HepG2 (cell line): ENCODE data around the gene AGAP3. TPM values are rescaled to one million over a fixed set of nuclear protein-coding genes. Genes with fewer than 3 reads are reported as not detected.

Experiments used
- CCDC6 ChIP-seq: sonication (generic); formaldehyde crosslinking; IDR thresholded peaks from 2 replicates; pipeline ENCODE4 v1.8.1; 2022; ENCODE audit warnings: mild to moderate bottlenecking, missing genetic modification reagents, moderate library complexity
- DBP ChIP-seq: sonication (generic); formaldehyde crosslinking; IDR thresholded peaks from 2 replicates; pipeline ENCODE4 v1.4.0; 2020; ENCODE audit warnings: missing genetic modification reagents; ENCODE audit errors: not compliant biosample characterization
- E2F1 ChIP-seq: sonication (generic); formaldehyde crosslinking; IDR thresholded peaks from 2 replicates; pipeline ENCODE4 v1.5.0; 2020; ENCODE audit warnings: missing genetic modification reagents
- EP300 ChIP-seq, 3 experiments: sonication (generic) in 1 of 3; formaldehyde crosslinking in 1 of 3; IDR thresholded peaks; 2 replicates each; pipeline versions ENCODE4 v1.5.1 to v1.6.1; 2011 to 2020; ENCODE audit warnings: low read depth in 2 of 3, low read length in 2 of 3, borderline replicate concordance in 1 of 3, improper control_type of control experiment in 1 of 3, mild to moderate bottlenecking in 1 of 3, missing genetic modification reagents in 1 of 3, moderate library complexity in 1 of 3
- FOXK1 ChIP-seq: sonication (generic); formaldehyde crosslinking; IDR thresholded peaks from 2 replicates; pipeline ENCODE4 v1.4.0; 2020; ENCODE audit warnings: low read depth, missing genetic modification reagents, borderline replicate concordance
- GRHL1 ChIP-seq: sonication (generic); formaldehyde crosslinking; conservative IDR thresholded peaks from 2 replicates; pipeline ENCODE4 v1.8.0; 2022; ENCODE audit warnings: missing genetic modification reagents
- MXD4 ChIP-seq: IDR thresholded peaks from 2 replicates; pipeline ENCODE4 v1.6.1; 2016; ENCODE audit warnings: mild to moderate bottlenecking, missing biosample characterization, missing genetic modification reagents
- NFKB2 ChIP-seq: sonication (generic); formaldehyde crosslinking; IDR thresholded peaks from 2 replicates; pipeline ENCODE4 v1.4.0; 2020; ENCODE audit warnings: missing genetic modification reagents, borderline replicate concordance
- NRL ChIP-seq: sonication (generic); formaldehyde crosslinking; IDR thresholded peaks from 2 replicates; pipeline ENCODE4 v1.5.0; 2020; ENCODE audit warnings: missing genetic modification reagents, mild to moderate bottlenecking, moderate library complexity, borderline replicate concordance
- PAXIP1 ChIP-seq: sonication (generic); formaldehyde crosslinking; conservative IDR thresholded peaks from 2 replicates; pipeline ENCODE4 v1.4.0; 2020; ENCODE audit warnings: mild to moderate bottlenecking, missing genetic modification reagents, moderate library complexity
- SRSF4 ChIP-seq: fragments of 200-400 bp; formaldehyde crosslinking; IDR thresholded peaks from one replicate; pipeline ENCODE4 v1.6.1; 2018; ENCODE audit warnings: mild to moderate bottlenecking, low read depth, low read length, moderate library complexity; ENCODE audit not compliant: poor library complexity, severe bottlenecking
- TBX2 ChIP-seq: sonication (generic); formaldehyde crosslinking; IDR thresholded peaks from 2 replicates; pipeline ENCODE4 v1.5.0; 2020; ENCODE audit warnings: missing genetic modification reagents, mild to moderate bottlenecking, borderline replicate concordance
- ZBTB2 ChIP-seq: sonication (generic); formaldehyde crosslinking; IDR thresholded peaks from 2 replicates; pipeline ENCODE4 v1.8.0; 2022; ENCODE audit warnings: low read depth, missing genetic modification reagents
- ZBTB7A ChIP-seq: sonication (generic); formaldehyde crosslinking; IDR thresholded peaks from 2 replicates; pipeline ENCODE4 v1.8.0; 2022; ENCODE audit warnings: mild to moderate bottlenecking, missing genetic modification reagents
- ZNF614 ChIP-seq: IDR thresholded peaks from 2 replicates; pipeline ENCODE4 v1.6.1; 2018; ENCODE audit warnings: missing biosample characterization, missing genetic modification reagents, inconsistent platforms, borderline replicate concordance
- polyA plus RNA-seq, 8 experiments: library from polyadenylated mRNA; depleted of rRNA in 3 of 8; stranded (reverse) in 7 of 8; unstranded in 1 of 8; fragments of >200 nt; fragmentation: Illumina TruSeq in 4 of 8; extraction: Trizol in 4 of 8; gene quantifications; 2 replicates each; pipeline versions ENCODE4 v1.2.1 to v1.2.3, GENCODE V29; 2011 to 2016; ENCODE audit warnings: low read depth in 4 of 8, missing spikeins in 1 of 8, mixed read lengths in 1 of 8; ENCODE audit not compliant: insufficient read depth in 1 of 8
- total RNA-seq, 5 experiments: library from RNA; depleted of rRNA; stranded (reverse); fragments of >200 nt; fragmentation: Illumina TruSeq; extraction: Trizol; gene quantifications; 2 replicates each; pipeline ENCODE4 v1.2.3, GENCODE V29; 2016; ENCODE audit warnings: low read depth in 1 of 5

Gene AGAP3
- total and polyA plus RNA-seq, 2 of the 13 experiments (the other 11 are each of a cell fraction or from before 2014, with no cell fraction given), result 31.3 to 61.4 TPM

- no peak for TF ChIP-seq DBP
- 0 out of 2 replicates have a peak, but pooled peaks have one; percentile 16 for TF ChIP-seq NFKB2 (CRISPR knock-in tag)
- peak; percentile 53 for TF ChIP-seq TBX2 (CRISPR knock-in tag)
- TF ChIP-seq ZBTB7A (CRISPR knock-in tag), result no peak
- no peak for TF ChIP-seq GRHL1
- peak; percentile 41; the same call in 1 of the 2 replicates for TF ChIP-seq ZNF614
- peak; percentile 61; the same call in 1 of the 2 replicates for TF ChIP-seq FOXK1 (CRISPR knock-in tag)
- peak in 1 of 2 experiments; percentile 38; a peak in 1 of 4 replicates for TF ChIP-seq EP300 (IDR thresholded peaks at IDR 0.05; ENCODE audit: low read depth in 2 of 2, low read length in 2 of 2)
- TF ChIP-seq EP300 (CRISPR knock-in tag; IDR thresholded peaks at IDR 0.05; ENCODE audit: borderline replicate concordance), result no peak
- no peak for TF ChIP-seq CCDC6
- TF ChIP-seq SRSF4, result no peak
- TF ChIP-seq MXD4 (CRISPR knock-in tag), result no peak
- TF ChIP-seq PAXIP1 (CRISPR knock-in tag), result no peak; the same call in none of the 2 replicates
- no peak for TF ChIP-seq NRL (CRISPR knock-in tag)
- no peak for TF ChIP-seq E2F1 (CRISPR knock-in tag)
- 0 out of 2 replicates have a peak, but pooled peaks have one; percentile 13 for TF ChIP-seq ZBTB2
Observed at GRCh38 chr7:151088856-151089699, 2.8 kb downstream of the AGAP3 start (continued).
